ENCODE data around the gene CSTPP1.
"Not testable (repeated sequence)": the region's sequence is repeated elsewhere in the genome, so short reads cannot be mapped to it uniquely, and the experiment has no call there.

The CSTPP1 gene

GRCh38 chr11:46961041-46961440, 24.5 kb downstream of the CSTPP1 start:
- no peak for DNase-seq

- DNase-seq: not testable (repeated sequence)
These were observed 25.3 kb downstream of the CSTPP1 start for GRCh38 chr11:46961886-46962285.

GRCh38 chr11:46963844-46964243, 27.3 kb downstream of the CSTPP1 start:
- DNase-seq: no peak

- DNase-seq: no peak
These were observed 30.2 kb downstream of the CSTPP1 start for GRCh38 chr11:46966773-46967172.

- DNase-seq: no peak
These were observed 31.4 kb downstream of the CSTPP1 start for GRCh38 chr11:46967962-46968361.

GRCh38 chr11:46969379-46969778, 32.8 kb downstream of the CSTPP1 start:
- DNase-seq: no peak

- no peak for DNase-seq
These were observed 34.5 kb downstream of the CSTPP1 start for GRCh38 chr11:46970913-46971625.

- DNase-seq: no peak
These were observed 35.8 kb downstream of the CSTPP1 start for GRCh38 chr11:46972343-46972742.

GRCh38 chr11:46972821-46973220, 36.3 kb downstream of the CSTPP1 start:
- no peak for DNase-seq

- no peak for DNase-seq
These were observed 39.8 kb downstream of the CSTPP1 start for GRCh38 chr11:46976182-46976854.

GRCh38 chr11:46977038-46977813, 40.7 kb downstream of the CSTPP1 start:
- DNase-seq: no peak

GRCh38 chr11:46978005-46978491, 41.5 kb downstream of the CSTPP1 start:
- DNase-seq: no peak

GRCh38 chr11:46979358-46979757, 42.8 kb downstream of the CSTPP1 start:
- no peak for DNase-seq

GRCh38 chr11:46981436-46981835, 44.9 kb downstream of the CSTPP1 start:
- DNase-seq: no peak

GRCh38 chr11:46982797-46983452, 46.4 kb downstream of the CSTPP1 start:
- DNase-seq: no peak

- no peak for DNase-seq
These were observed 47.0 kb downstream of the CSTPP1 start for GRCh38 chr11:46983598-46983997.

GRCh38 chr11:46984548-46984947, 48.0 kb downstream of the CSTPP1 start:
- DNase-seq: no peak

GRCh38 chr11:46984987-46985386, 48.4 kb downstream of the CSTPP1 start:
- no peak for DNase-seq

GRCh38 chr11:46987183-46987582, 50.6 kb downstream of the CSTPP1 start:
- DNase-seq: no peak

GRCh38 chr11:46989810-46990487, 53.4 kb downstream of the CSTPP1 start:
- not testable (repeated sequence) for DNase-seq

GRCh38 chr11:46991391-46991790, 54.8 kb downstream of the CSTPP1 start:
- peak; percentile 16 for DNase-seq

GRCh38 chr11:46992386-46992785, 55.8 kb downstream of the CSTPP1 start:
- DNase-seq: not testable (repeated sequence)

Measured in NCI-H1105 treated with DMSO at 0.1 percent for 48 hours (cell line).